ENCODE measurements around the gene DHRS3.
A peak's percentile ranks its signal among the peaks of the same experiment; 100 is the strongest.
"Not testable (repeated sequence)": the region's sequence is repeated elsewhere in the genome, so short reads cannot be mapped to it uniquely, and the experiment has no call there.

The DHRS3 gene

DNA sequence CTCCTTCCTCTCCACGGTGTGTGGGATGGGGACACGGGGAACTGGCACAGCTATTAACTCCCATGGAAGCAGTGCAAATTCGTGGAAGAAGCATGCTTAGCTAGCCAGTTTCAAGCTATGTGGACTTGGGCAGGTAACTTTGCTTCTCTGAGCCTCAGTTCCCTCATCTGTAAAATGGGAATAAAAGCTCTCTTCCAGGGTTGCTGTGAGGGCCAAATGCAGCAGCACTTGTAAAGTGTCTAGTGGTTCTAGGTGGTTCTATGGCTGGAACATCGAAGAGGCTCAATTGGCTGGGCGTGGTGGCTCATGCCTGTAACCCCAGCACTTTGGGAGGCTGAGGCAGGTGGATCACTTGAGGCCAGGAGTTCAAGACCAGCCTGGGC, 43.3 kb downstream of the DHRS3 start:
- DNase-seq (ENCODE audit: low spot score): no peak

DNA sequence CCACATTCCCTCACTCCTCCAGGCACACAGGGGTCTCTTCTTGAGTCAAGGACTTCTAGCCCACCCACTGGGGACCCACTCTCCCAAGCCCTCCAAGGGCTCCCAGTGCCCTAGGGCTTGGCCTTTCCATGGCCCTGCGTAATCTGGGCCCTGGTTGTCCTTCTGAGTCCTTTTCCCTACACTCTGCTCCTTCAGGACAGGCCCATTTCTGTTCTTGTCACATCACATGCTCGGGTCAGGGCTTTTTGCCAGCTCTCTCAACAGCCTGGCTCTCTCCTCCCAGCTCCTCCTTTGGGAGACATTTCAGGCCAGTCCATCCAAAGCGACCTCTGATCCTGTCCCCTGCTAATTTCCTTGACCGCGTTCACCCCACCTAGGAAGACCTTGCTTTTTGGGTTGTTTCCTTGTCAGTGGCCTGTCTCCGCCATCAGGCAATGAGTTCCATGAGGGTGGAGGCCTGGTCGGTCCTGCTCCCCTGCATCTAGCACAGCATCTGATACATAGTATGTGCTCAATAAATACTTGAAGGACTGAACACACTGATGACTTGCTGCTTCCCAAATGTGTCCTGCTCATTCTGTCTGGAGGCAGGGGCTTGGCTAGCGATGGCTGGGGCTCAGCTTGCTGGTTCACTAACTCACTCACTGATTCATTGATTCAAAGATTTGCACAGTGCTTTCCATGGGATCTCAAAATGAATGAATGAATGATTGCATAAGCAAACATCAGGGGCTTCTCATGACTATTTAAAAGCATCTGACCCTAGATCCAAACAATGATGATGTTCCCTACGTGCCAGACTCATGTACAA, 44.8 kb downstream of the DHRS3 start:
- no peak for DNase-seq (ENCODE audit: low spot score)

DNA sequence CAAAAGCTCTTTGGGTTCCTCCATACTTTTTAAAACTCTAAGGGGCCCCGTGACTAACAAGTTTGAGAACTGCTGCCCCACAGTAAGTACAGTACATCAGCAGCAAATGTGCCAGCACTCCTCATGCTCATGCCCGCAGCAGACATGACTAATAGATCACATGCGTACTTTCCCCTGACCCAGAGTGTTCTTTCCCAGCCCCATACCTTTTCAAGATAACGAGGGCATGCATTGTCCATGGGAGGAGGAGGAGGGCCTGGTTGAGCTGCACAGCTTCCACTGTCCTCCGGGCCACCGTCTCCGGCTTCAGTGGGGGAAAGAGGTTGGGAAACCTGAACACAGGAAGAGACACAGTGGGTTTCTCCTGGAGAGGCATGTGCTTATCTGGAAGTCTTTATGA, 45.5 kb downstream of the DHRS3 start:
- DNase-seq (ENCODE audit: low spot score): no peak

DNA sequence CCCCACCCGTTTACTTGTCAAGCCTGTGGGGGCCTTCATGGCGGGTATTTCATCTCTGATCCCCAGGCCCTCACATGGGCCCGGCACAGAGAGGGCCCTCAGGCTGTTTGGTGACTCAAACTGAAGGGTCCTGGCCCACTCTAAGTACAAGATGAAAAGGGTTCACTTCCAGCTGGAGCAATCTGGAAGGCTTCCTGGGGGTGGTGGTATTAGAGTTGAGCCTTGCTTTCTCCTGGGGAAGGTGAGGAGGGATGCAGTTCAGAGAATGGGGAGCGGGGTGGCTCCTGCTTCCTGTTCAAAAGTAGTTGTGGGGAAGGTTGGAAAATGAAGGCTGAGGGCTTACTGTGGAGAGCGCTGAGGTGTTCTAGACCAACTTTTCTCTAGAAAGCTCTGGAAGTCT, 47.7 kb downstream of the DHRS3 start:
- no peak for DNase-seq (ENCODE audit: low spot score)

DNA sequence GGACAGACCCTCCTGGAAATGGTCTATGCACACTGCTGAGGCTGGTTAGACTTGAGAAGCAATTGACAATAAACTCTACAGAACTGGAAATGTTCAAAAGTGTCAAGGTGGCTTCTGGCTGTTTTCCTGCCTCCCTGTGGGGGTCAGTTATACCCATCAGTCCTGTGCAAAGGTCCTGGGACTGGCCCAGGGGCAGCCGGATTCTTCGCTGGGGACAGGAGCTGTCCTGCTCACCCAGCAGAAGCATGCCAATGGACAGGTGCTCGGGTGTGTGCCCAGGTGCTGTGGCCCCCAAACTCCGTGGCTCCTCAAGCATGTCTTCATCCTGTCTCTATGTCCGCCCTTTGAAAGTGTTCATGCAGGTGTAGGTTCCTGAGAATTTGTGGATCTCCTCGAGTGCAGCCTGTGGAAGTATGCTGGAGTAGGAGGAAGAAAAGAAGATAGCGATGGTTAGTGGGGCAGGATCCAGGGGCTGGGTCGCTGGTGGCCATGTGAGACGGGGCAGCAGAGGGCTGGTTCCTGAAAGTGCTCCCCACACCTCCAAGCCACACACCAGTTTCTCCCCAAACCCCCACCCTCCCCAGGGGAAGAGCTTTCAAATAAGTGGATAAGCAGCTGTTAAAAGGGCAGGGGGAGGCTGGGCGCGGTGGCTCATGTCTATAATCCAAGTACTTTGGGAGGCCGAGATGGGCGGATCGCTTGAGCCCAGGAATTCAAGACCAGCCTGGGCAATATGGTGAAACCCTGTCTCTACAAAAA, 49.8 kb downstream of the DHRS3 start:
- no peak for DNase-seq (ENCODE audit: low spot score)

DNA sequence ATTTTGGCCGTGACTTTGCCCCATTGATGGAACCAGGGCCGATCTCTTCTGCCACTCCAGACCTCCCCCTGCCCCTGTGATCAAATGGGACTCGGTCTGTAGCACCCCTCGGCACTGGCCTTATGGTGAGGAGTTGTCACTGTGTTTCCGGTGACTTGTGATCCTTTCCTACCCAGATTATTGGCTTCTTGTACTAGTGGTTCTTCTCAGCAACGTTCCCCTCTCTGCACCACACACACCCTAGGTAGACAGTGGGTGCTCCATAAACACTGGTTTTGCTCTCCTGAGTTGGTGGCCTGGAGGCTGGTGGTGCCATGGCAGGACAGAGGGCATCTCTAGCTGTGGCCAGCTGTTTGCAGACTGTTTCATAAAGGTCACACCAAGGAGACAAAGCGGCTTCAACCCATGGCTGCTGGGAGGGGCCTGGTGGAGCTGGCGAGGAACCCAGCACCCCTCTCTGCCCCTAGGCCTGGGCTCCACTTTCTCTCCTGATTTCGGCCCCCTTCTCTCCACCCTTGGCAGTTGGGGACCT, 50.7 kb downstream of the DHRS3 start:
- DNase-seq (ENCODE audit: low spot score): no peak

DNA sequence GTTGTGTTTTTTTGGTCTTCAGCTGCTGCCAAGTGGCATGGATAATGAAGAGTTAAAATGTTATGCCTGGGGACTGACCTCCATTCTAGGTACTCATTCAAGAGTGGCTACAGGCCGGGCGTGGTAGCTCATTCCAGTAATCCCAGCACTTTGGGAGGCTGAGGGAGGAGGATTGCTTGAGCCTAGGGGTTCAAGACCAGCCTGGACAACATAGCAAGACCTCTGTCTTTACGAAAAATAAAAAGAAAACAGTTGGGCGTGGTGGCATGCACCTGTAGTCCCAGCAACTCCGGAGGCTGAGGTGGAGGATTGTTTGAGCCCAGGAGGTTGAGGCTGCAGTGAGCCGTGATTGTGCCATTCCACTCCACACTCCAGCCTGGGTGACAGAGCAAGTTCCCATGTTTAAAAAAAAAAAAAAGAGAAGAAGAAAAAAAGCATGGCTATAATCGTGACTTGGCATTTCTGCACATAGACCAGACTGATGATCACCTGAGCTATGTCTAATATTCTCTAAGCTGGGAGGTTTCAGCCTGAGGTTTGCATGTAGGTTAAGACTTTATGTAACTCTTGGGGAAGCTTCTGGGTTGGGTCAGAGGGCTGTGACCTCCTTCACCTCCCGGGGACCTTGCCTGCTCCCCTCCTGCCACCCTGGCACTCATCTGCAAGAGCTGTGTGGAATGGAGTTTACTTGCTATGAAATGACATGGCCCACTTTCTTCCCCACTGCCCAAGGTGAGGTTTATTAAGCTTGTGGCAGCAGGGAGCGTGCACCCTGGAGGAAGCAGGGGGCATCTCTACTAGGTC, 51.3 kb downstream of the DHRS3 start:
- no peak for DNase-seq (ENCODE audit: low spot score)

DNA sequence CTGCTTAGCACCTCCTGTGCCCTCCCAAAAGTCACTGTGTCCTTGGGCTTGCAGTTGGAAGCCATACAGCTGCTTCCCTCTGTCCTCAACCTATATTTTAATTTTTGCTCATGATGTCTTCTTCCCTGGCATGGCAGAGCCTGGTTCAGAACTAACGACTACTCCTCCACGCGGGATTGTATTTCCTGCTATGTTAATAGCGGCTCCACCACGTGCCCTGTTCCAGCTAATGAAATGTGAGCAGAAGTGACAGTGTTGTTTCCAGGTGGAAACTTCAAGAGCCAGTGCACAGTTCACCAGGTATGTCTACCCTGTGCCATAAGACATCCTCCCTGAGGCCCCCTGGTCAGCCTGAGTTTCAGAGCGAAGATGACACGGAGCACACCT, 52.1 kb downstream of the DHRS3 start:
- DNase-seq (ENCODE audit: low spot score): no peak

DNA sequence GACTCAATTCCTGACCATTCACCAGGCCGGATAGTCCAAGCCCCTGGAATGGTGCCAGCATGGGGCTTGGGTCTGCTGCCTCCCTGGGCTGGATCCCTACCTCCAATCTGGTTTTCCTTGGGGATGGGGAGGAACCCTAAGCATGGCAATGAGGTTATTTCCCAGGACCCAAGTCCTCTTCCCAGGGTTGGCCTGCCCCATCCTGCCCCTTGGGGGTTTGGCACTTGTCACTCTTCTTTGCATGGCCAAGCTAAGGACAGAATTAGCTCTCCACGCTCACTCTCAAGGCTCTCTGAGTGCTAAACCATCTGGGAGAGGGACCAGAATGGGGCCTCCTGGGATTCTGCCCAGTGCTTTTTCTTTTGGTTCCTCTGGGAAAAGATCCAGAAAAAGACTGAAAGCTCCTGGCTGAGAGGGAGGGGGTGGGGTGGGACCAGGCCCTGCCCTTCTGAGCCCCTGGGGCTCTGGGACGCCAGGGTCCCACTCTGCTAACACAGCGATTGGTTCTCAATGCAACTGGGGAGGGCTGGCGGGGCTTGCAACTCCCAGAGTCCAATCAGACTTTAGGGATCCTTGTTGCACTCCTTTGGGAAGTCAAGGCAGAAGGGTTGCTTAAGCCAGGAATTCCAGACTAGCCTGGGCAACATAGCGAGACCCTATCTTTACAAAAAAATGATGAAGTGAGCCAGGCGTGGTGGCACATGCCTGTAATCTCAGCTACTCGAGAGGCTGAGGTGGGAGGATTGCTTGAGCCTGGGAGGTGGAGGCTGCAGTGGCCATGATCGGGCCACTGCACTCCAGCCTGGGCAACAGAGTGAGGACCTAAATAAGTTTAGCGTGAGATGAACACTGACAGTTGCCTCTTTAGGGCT, 52.7 kb downstream of the DHRS3 start:
- no peak for DNase-seq (ENCODE audit: low spot score)

DNA sequence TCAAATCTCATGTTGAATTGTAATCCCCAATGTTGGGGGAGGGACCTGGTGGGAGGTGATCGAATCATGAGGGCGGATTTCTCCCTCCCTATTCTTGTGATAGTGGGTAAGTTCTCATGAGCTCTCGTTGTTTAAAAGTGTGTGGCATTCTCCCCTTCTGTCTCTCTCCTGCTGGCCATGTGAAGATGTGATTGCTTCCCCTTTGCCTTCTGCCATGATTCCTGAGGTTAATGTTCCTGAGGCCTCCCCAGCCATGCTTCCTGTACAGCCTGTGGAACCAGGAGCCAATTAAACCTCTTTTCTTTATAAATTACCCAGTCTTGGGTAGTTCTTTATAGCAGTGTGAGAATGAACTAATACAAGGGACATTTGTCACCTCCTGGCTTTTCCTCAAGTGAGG, 53.8 kb downstream of the DHRS3 start:
- not testable (repeated sequence) for DNase-seq (ENCODE audit: low spot score)

DNA sequence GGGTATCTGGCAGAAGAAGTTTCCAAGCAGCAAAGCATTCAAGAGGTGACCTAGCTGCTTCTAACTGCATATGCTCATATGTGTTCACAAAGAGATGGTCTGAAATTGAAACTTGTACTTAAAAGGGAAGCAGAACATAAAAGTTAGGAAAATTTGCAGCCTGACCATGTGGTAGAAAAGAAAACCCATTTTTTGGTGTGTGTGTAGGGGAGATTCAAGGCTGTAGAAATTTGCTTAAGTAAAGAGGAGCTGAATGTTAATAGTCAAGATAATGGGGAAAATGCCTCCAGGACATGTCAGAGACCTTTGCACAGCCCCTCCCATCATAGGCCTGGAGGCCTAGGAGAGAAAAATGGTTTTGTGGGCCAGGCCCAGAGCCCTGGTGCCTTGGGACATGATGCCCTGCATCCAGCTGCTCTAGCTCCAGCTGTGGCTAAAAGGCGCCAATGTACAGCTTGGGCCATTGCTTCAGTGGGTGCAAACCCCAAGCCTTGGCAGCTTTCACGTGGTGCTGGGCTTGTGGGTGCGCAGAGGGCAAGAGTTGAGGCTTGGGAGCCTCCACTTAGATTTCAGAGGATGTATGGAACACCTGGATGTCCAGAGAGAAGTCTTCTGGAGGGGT, 54.9 kb downstream of the DHRS3 start:
- no peak for DNase-seq (ENCODE audit: low spot score)

DNA sequence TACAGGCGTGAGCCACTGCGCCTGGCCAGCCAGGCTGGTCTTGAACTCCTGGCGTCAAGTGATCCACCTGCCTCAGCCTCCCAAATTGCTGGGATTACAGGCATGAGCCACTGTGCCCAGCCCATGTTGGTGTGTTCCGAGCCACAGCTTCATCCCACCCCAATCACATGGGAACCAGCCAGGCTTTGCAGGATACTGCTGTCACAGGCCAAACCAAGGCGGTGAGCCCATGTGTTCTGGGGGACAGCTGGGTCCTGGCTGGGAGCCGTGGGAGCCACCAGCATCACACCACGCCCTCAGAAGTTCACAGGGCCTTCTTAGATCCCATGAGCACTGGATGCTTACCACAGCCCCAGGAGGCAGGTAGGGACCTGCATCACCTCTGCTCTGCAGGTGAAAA, 56.9 kb downstream of the DHRS3 start:
- DNase-seq (ENCODE audit: low spot score): no peak

DNA sequence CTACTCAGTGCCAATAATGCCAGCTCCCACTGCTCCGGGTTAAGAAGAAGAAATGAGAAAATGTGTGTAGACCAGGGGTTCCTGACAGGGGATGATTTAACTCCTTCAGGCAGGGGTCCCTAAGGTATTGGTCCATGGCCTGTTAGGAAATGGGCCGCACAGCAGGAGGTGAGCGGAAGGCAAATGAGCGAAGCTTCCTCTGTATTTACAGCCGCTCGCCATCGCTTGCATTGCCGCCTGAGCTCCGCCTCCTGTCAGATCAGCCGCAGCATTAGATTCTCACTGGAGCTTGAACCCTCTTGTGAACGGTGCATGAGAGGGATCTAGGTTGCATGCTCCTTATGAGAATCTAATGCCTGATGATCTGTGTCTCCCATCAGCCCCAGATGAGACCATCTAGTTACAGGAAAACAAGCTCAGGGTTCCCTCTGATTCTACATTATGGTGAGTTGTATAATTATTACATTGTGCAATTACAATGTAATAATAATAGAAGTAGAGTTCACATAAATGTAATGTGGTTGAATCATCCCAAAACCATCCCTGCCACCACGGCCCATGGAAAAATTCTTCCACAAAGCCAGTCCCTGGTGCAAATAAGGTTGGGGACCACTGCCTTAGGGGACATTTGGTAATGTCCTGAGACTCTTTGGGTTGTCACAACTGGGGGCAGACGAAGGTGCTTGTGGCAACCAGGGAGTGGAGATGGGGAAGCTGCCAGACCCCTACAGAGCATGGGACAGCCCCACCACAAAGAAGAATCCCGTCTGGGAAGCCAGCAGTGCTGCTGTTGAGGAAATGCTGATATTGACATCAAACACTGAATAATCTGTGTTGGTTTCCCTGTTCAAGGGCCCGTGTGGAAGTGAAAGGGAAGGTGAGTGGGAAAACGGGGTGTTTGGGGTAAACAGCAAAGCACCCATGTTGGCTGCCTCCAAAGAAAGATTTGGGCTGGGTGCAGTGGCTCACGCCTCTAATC, 60.8 kb downstream of the DHRS3 start:
- no peak for DNase-seq (ENCODE audit: low spot score)

DNA sequence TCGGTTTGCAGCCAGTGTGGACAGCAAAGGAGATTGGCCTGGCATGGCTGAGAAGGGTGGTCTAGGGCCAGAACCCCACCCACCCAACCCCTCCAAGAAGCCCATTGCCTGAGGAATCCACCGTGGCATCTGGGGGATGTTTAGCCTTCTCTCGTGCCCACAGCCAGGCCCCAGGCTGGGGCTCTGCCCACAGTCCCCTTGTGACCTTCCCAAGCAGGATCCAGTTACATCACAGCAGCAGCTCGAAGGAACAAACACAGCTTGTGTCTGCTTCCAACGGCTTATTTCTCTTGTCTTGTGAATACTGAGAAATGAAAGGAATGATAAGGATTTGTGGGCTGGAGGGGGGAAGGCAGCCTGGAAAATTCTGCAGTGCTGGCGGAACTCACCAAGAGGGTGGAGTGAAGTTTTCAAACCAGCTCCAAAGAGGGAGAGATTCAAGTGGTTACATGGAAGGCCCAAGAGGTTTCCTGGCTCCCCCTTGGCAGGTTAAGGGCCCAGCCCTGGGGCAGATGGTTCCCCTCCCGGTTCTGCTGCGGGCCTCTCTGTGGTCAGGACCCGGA, 61.6 kb downstream of the DHRS3 start:
- DNase-seq (ENCODE audit: low spot score): peak; percentile 63

DNA sequence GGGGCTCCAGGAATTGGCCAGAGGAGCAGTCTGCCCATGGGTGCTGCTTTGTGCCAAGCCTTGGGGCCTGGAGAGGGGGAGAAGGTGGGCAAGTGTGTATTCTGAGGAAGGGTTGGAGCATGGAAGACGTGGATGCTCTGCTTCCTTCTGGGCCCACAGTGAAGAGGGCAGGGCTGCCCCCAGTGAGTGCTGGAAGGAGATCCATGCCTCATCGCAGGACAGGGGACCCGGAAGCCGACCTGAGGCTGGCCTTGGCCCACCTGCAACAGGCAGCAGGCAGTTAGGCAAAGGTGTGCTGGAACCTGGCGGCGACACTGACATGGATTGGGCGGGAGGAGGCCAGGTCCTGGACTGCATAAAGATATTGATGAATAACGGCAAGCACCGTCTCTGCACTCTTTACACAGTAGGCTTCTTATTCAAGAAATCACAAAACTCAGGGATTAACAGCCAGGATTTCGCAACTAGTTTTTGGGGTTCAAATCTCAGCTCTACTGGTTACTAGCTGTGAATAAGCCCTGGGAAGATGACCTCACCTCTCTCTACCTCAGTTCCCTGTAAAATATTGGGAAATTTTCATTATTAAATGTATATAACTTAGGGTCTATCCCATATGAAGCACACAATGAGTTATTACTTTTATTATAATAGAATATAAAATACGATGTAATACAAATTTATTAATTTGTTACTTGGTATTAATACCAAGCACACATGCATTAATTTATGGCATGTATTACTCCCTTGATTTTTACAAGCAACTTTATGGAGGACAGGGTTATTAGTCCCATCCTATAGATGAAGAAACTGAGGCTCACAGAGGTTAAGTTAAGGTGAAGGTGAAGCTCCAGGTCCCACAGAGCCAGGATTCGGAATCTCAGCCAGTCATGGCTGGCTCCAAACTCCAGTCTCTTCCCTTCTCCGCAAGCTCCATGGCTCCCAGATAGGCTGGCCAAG, 62.3 kb downstream of the DHRS3 start:
- DNase-seq (ENCODE audit: low spot score): no peak

DNA sequence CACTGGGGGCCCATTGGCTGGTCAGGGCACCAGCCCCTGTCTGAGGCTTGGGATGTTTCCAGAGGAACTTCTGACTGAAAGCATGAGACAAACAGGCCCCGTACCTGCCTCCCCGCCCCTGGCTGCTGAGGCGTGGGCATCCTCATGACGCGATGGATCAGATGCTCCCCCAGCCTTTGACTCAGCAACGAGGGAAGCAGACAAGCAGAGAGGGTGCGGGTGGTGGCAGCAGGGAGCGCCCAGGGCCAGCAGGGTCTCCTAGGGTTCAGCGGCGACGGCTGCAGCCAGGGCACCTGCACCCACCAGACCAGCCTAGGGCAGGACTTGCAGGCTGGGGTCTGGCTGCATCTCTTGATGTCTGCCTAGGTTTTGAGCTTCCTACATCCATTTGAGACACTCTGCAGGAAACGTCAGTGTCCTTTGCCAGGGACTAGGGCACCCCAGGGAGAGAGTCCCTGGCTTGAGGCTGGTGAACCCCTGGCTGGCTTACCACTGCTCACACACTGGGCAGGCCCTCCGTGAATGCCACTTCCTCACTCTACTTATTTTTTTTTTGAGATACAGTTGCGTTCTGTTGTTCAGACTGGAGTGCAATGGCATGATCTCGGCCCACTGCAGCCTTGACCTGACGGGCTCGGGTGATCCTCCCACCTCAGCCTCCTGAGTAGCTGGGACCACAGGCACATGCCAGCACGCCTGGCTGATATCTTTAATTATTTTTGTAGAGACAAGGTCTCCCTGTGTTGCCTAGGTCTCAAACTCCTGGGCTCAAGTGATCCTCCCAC, 63.3 kb downstream of the DHRS3 start:
- DNase-seq (ENCODE audit: low spot score): no peak

DNA sequence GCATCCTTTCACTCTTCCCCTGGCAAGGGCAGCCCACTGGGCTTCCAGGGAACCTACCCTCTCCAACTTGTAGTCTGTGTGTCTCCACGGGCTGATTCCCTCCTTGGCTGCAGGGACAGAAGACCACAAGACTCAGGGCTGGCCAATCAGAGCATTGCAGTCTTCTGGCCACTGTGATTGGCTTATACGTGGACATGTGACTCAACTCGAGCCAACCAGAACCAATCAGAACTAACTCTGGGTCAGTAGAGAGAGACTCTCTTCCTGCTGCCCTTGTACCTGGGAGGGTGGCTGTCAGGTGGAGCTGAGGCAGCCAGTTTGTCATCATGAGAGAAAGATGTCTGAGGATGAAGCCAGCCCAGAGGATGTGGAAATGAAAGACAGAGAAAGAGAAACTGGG, 64.0 kb downstream of the DHRS3 start:
- DNase-seq (ENCODE audit: low spot score): no peak

Measured in iPS-NIHi11 (cell line).